Epidermal melanocyte (primary cell): ENCODE data around the gene C1orf210.

Experiments used
- DNase-seq: peaks from one replicate; pipeline ENCODE4 v3.0.0; 2011; ENCODE audit warnings: low spot score; ENCODE audit not compliant: insufficient read length

The C1orf210 gene

GRCh38 chr1:43285269-43285990, at the start of gene C1orf210:
TSS of gene C1orf210 (minus strand) at chr1:43285581. CDS start at chr1:43283270, 2,311 bp downstream.
- no peak for DNase-seq

- DNase-seq = peak; percentile 7
Measured at GRCh38 chr1:43334453-43335205, 49.2 kb upstream of the C1orf210 start.

- DNase-seq = no peak
Measured at GRCh38 chr1:43331688-43332087, 46.3 kb upstream of the C1orf210 start.

GRCh38 chr1:43329995-43330751, 44.8 kb upstream of the C1orf210 start:
- DNase-seq = no peak

GRCh38 chr1:43327549-43328292, 42.3 kb upstream of the C1orf210 start:
- no peak for DNase-seq

GRCh38 chr1:43325381-43325780, 40.0 kb upstream of the C1orf210 start:
- DNase-seq = no peak

- DNase-seq = no peak
Measured at GRCh38 chr1:43324810-43325209, 39.4 kb upstream of the C1orf210 start.

GRCh38 chr1:43322506-43322905, 37.1 kb upstream of the C1orf210 start:
- no peak for DNase-seq

GRCh38 chr1:43321331-43321891, 36.0 kb upstream of the C1orf210 start:
- DNase-seq = no peak

GRCh38 chr1:43319766-43320165, 34.4 kb upstream of the C1orf210 start:
- no peak for DNase-seq

- DNase-seq = no peak
Measured at GRCh38 chr1:43319288-43319687, 33.9 kb upstream of the C1orf210 start.

GRCh38 chr1:43318831-43319230, 33.5 kb upstream of the C1orf210 start:
- no peak for DNase-seq

- DNase-seq = no peak
Measured at GRCh38 chr1:43317817-43318471, 32.6 kb upstream of the C1orf210 start.

- DNase-seq = no peak
Measured at GRCh38 chr1:43316738-43317520, 31.5 kb upstream of the C1orf210 start.

GRCh38 chr1:43315963-43316737, 30.8 kb upstream of the C1orf210 start:
- DNase-seq = no peak

- DNase-seq = no peak
Measured at GRCh38 chr1:43315481-43315880, 30.1 kb upstream of the C1orf210 start.

- no peak for DNase-seq
Measured at GRCh38 chr1:43314233-43314632, 28.9 kb upstream of the C1orf210 start.

- DNase-seq = no peak
Measured at GRCh38 chr1:43313771-43314170, 28.4 kb upstream of the C1orf210 start.
